PC-9 (cell line): Measurements from ENCODE around the gene STIL.

ENCODE experiments used
- EZH2 ChIP-seq: fragments of 200-600 bp; sonication (generic); IDR thresholded peaks from 2 replicates; pipeline ENCODE4 v1.8.0; 2017; ENCODE audit warnings: antibody characterized with exemption, low read depth
- TF ChIP-seq, protein P1 (sequence below): fragments of 200-600 bp; sonication (generic); conservative IDR thresholded peaks from 2 replicates; pipeline ENCODE4 v1.6.1; 2017; ENCODE audit warnings: mixed run types, antibody characterized with exemption, mild to moderate bottlenecking, moderate library complexity

DNA sequence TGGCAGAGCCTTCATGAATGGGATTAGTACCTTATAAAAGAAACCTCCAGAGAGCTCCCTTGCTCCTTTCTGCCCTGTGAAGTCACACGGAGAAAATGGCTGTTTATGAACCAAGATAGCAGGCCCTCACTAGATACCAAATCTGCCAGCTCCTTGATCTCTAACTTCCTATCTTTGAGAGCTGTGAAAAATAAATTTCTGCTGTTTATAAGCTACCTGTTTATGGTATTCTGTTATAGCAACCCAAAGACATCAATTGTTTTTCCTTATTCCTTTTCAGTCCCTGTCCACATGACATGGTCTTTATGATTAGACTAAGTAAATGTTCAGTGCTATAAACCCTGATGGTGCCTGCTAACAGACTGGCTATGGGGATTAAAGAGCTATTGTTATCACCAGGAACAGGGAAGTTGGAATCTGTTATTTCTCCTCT lies 9.7 kb upstream of the STIL start:
- TF ChIP-seq, protein P1, sequence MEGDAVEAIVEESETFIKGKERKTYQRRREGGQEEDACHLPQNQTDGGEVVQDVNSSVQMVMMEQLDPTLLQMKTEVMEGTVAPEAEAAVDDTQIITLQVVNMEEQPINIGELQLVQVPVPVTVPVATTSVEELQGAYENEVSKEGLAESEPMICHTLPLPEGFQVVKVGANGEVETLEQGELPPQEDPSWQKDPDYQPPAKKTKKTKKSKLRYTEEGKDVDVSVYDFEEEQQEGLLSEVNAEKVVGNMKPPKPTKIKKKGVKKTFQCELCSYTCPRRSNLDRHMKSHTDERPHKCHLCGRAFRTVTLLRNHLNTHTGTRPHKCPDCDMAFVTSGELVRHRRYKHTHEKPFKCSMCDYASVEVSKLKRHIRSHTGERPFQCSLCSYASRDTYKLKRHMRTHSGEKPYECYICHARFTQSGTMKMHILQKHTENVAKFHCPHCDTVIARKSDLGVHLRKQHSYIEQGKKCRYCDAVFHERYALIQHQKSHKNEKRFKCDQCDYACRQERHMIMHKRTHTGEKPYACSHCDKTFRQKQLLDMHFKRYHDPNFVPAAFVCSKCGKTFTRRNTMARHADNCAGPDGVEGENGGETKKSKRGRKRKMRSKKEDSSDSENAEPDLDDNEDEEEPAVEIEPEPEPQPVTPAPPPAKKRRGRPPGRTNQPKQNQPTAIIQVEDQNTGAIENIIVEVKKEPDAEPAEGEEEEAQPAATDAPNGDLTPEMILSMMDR, result no peak
- TF ChIP-seq EZH2, result no peak
